CD14-positive monocyte (primary cell): ENCODE measurements around the gene KIAA0232. TPM values are rescaled to one million over a fixed set of nuclear protein-coding genes. Genes with fewer than 3 reads are reported as not detected.
"Not testable (repeated sequence)": the region's sequence is repeated elsewhere in the genome, so short reads cannot be mapped to it uniquely, and the experiment has no call there.

ENCODE experiments used
- DNase-seq, 3 donors: peaks; one replicate each; pipeline ENCODE4 v3.0.0-alpha.2; 2011 to 2022
- H2AFZ ChIP-seq: 2 replicates; pipeline ENCODE4 v1.6.0; 2012; ENCODE audit warnings: mild to moderate bottlenecking, low read depth, low read length, inconsistent platforms; ENCODE audit not compliant: insufficient read depth, poor library complexity, severe bottlenecking
- H3K27ac ChIP-seq, 2 donors: 1 replicate in 1 of 2; 2 replicates in 1 of 2; pipeline ENCODE4 v1.5.1; 2012 to 2013; ENCODE audit warnings: low read length in 2 of 2, control low read depth in 1 of 2, inconsistent platforms in 1 of 2, low read depth in 1 of 2, mild to moderate bottlenecking in 1 of 2
- H3K27me3 ChIP-seq, 2 donors: one replicate each; pipeline versions ENCODE4 v1.6.0 to v1.6.1; 2011 to 2013; ENCODE audit warnings: low read length in 2 of 2; ENCODE audit not compliant: control insufficient read depth in 2 of 2, insufficient read depth in 2 of 2
- H3K36me3 ChIP-seq, 2 donors: replicated peaks in 1 of 2; 1 replicate in 1 of 2; 2 replicates in 1 of 2; pipeline versions ENCODE4 v1.5.1 to v1.6.1; 2012 to 2013; ENCODE audit warnings: low read length in 2 of 2, control low read depth in 1 of 2, inconsistent platforms in 1 of 2, mild to moderate bottlenecking in 1 of 2; ENCODE audit not compliant: insufficient read depth in 2 of 2, control insufficient read depth in 1 of 2
- H3K4me1 ChIP-seq, 2 donors: 1 replicate in 1 of 2; 2 replicates in 1 of 2; pipeline versions ENCODE4 v1.5.1 to v1.6.1; 2012 to 2013; ENCODE audit warnings: low read length in 2 of 2, control low read depth in 1 of 2, inconsistent platforms in 1 of 2, mild to moderate bottlenecking in 1 of 2, moderate library complexity in 1 of 2; ENCODE audit not compliant: insufficient read depth in 2 of 2, control insufficient read depth in 1 of 2
- H3K4me2 ChIP-seq: replicated peaks from 2 replicates; pipeline ENCODE3; 2012; ENCODE audit warnings: low read length, moderate library complexity, mild to moderate bottlenecking; ENCODE audit not compliant: poor library complexity, severe bottlenecking; ENCODE audit errors: extremely low read depth
- H3K4me3 ChIP-seq, 3 experiments: fragments of 200-600 bp in 1 of 3; sonication (generic) in 1 of 3; replicated peaks in 1 of 3; 1 replicate in 2 of 3; 2 replicates in 1 of 3; pipeline ENCODE4 v1.5.1; 2011 to 2013; ENCODE audit warnings: low read length in 3 of 3, mild to moderate bottlenecking in 3 of 3, control low read depth in 2 of 3, low read depth in 2 of 3, inconsistent platforms in 1 of 3, moderate library complexity in 1 of 3
- H3K79me2 ChIP-seq: 2 replicates; pipeline ENCODE4 v1.6.0; 2012; ENCODE audit warnings: mild to moderate bottlenecking, control low read depth, inconsistent platforms, low read length, moderate library complexity; ENCODE audit not compliant: insufficient read depth
- H3K9ac ChIP-seq: 2 replicates; pipeline ENCODE4 v1.6.0; 2017; ENCODE audit warnings: low read length, mild to moderate bottlenecking; ENCODE audit not compliant: insufficient read depth, poor library complexity, severe bottlenecking
- H3K9me3 ChIP-seq, 2 donors: replicated peaks in 1 of 2; 1 replicate in 1 of 2; 2 replicates in 1 of 2; pipeline versions ENCODE4 v1.5.1 to v1.6.1; 2012 to 2013; ENCODE audit warnings: low read length in 2 of 2, control low read depth in 1 of 2; ENCODE audit not compliant: control insufficient read depth in 1 of 2, insufficient read depth in 1 of 2
- H4K20me1 ChIP-seq: 2 replicates; pipeline ENCODE4 v1.6.0; 2012; ENCODE audit warnings: mild to moderate bottlenecking, low read length, control low read depth, moderate library complexity; ENCODE audit not compliant: insufficient read depth
- H3K27ac Mint-ChIP-seq, 7 donors: one replicate each; pipeline ENCODE4 v1.8.0; 2020; ENCODE audit warnings: mild to moderate bottlenecking in 7 of 7, mixed read lengths in 7 of 7, moderate library complexity in 6 of 7, inconsistent platforms in 2 of 7
- H3K27me3 Mint-ChIP-seq, 3 donors: one replicate each; pipeline ENCODE4 v1.8.0; 2021 to 2022; ENCODE audit warnings: low read depth in 3 of 3, mild to moderate bottlenecking in 3 of 3, mixed read lengths in 3 of 3, moderate library complexity in 3 of 3, inconsistent platforms in 1 of 3
- H3K36me3 Mint-ChIP-seq, 2 donors: one replicate each; pipeline ENCODE4 v1.8.0; 2020; ENCODE audit warnings: mixed read lengths in 2 of 2, inconsistent platforms in 1 of 2, mild to moderate bottlenecking in 1 of 2
- H3K4me1 Mint-ChIP-seq: one replicate; pipeline ENCODE4 v1.8.0; 2020; ENCODE audit warnings: mild to moderate bottlenecking, mixed read lengths
- H3K4me3 Mint-ChIP-seq, 2 donors: one replicate each; pipeline ENCODE4 v1.8.0; 2020; ENCODE audit warnings: mild to moderate bottlenecking in 2 of 2, mixed read lengths in 2 of 2, moderate library complexity in 1 of 2
- H3K9me3 Mint-ChIP-seq, 7 donors: one replicate each; pipeline ENCODE4 v1.8.0; 2020 to 2022; ENCODE audit warnings: mixed read lengths in 7 of 7, mild to moderate bottlenecking in 6 of 7, moderate library complexity in 6 of 7, inconsistent platforms in 2 of 7
- CTCF ChIP-seq: fragments of 200-600 bp; IDR thresholded peaks from one replicate; pipeline ENCODE4 v1.8.0; 2022; ENCODE audit warnings: antibody characterized with exemption, mild to moderate bottlenecking
- WGBS: methylation state at CpG from one replicate; pipeline ENCODE4 v1.1.5; 2013; ENCODE audit warnings: missing lambda C conversion rate; ENCODE audit not compliant: insufficient coverage; 5-methylcytosine and 5-hydroxymethylcytosine counted together
- intact Hi-C, 2 donors: fragments of 100-400 bp; cut with micrococcal nuclease; formaldehyde crosslinking; loops; one replicate each; pipeline versions ENCODE4 v1.15.0 to v1.15.1; 2023
- polyA plus RNA-seq, 3 donors: library from polyadenylated mRNA; depleted of rRNA in 1 of 3; unstranded in 2 of 3; stranded (reverse) in 1 of 3; fragments of 300-500 nt in 2 of 3; fragments of >200 nt in 1 of 3; fragmentation: Illumina TruSeq in 2 of 3; gene quantifications; 1 replicate in 2 of 3; 2 replicates in 1 of 3; pipeline ENCODE4 v1.2.3, GENCODE V29; 2012 to 2021

KIAA0232 gene
- polyA plus RNA-seq, 3 donors: 12.3 to 27.3 (median 20.6) TPM

GRCh38 chr4:6794189-6794588 lies 11.7 kb downstream of the KIAA0232 start:
- H3K27me3 Mint-ChIP-seq: no peaks in the 10 kb centered on the region
- 93% methylated on average over 4 of the region's 4 CpGs for WGBS
- H3K36me3 Mint-ChIP-seq: peaks cover 26 to 44% of the 10 kb centered on the region in 2 donors
- no peak for DNase-seq
- no peak overlapping the region for H3K9ac ChIP-seq
- H3K9me3 ChIP-seq: no peaks in the 10 kb centered on the region
- H3K27ac Mint-ChIP-seq: peak overlapping the region in 4 of 7 donors; percentile 1 to 17 (median 8)
- peaks cover 34% of the 10 kb centered on the region for H3K4me1 Mint-ChIP-seq
- no peaks in the 10 kb centered on the region for H3K4me1 ChIP-seq
- peak overlapping the region in 1 of 2 donors; percentile 46 for H3K27ac ChIP-seq
- no peak overlapping the region for H3K4me2 ChIP-seq
- H4K20me1 ChIP-seq: peaks cover 100% of the 10 kb centered on the region
- H2AFZ ChIP-seq: no peak overlapping the region
- no peak overlapping the region for H3K4me3 Mint-ChIP-seq
- TF ChIP-seq CTCF: no peak
- H3K36me3 ChIP-seq: peaks cover 4 to 44% of the 10 kb centered on the region in 2 donors
- intact Hi-C loops: loop anchor here in 1 of 2 donors (5.0 kb wide), 1 partner anchor 73 kb away; no protein-coding TSS in a partner anchor
- no peaks in the 10 kb centered on the region for H3K27me3 ChIP-seq
- peaks cover 100% of the 10 kb centered on the region for H3K79me2 ChIP-seq
- H3K4me3 ChIP-seq: no peak overlapping the region
- peaks cover 0 to 3% (median 0%) of the 10 kb centered on the region in 7 donors for H3K9me3 Mint-ChIP-seq

GRCh38 chr4:6795821-6796220 lies 13.3 kb downstream of the KIAA0232 start:
- Mint-ChIP-seq H3K27ac (peak overlapping the region in 2 of 7 donors; percentile 39 to 54), H3K4me3 (no peak overlapping the region)

GRCh38 chr4:6797368-6797767 lies 14.8 kb downstream of the KIAA0232 start:
- peaks cover 100% of the 10 kb centered on the region for H4K20me1 ChIP-seq
- H3K79me2 ChIP-seq: peaks cover 100% of the 10 kb centered on the region
- H3K27me3 Mint-ChIP-seq, H3K9me3 ChIP-seq, intact Hi-C loops, H3K4me2 ChIP-seq, H3K9ac ChIP-seq, H2AFZ ChIP-seq, H3K27me3 ChIP-seq, H3K4me3 Mint-ChIP-seq, H3K27ac Mint-ChIP-seq, H3K4me3 ChIP-seq, H3K9me3 Mint-ChIP-seq, DNase-seq, H3K4me1 ChIP-seq: not testable (repeated sequence)
- 0% methylated on average over 1 of the region's 4 CpGs for WGBS
- peaks cover 38% of the 10 kb centered on the region for H3K4me1 Mint-ChIP-seq
- peaks cover 15 to 38% of the 10 kb centered on the region in 2 donors for H3K36me3 Mint-ChIP-seq
- H3K27ac ChIP-seq: peak overlapping the region in 1 of 2 donors; percentile 51
- peaks cover 4 to 39% of the 10 kb centered on the region in 2 donors for H3K36me3 ChIP-seq

More at GRCh38 chr4:6795821-6796220, 13.3 kb downstream of the KIAA0232 start:
- Histone ChIP-seq H3K27me3 (no peaks in the 10 kb centered on the region), H3K4me3 (no peak overlapping the region), H2AFZ (no peak overlapping the region), H3K4me1 (no peaks in the 10 kb centered on the region), H3K79me2 (peaks cover 100% of the 10 kb centered on the region), H4K20me1 (peaks cover 100% of the 10 kb centered on the region), H3K36me3 (peaks cover 4 to 48% of the 10 kb centered on the region in 2 donors), H3K9me3 (no peaks in the 10 kb centered on the region), H3K4me2 (no peak overlapping the region), H3K9ac (no peak overlapping the region), H3K27ac (no peak overlapping the region)
- no peak for DNase-seq
- peaks cover 26 to 43% of the 10 kb centered on the region in 2 donors for H3K36me3 Mint-ChIP-seq
- 93% methylated on average over 4 of the region's 8 CpGs for WGBS
- H3K9me3 Mint-ChIP-seq: peaks cover 0 to 3% (median 0%) of the 10 kb centered on the region in 7 donors
- peaks cover 37% of the 10 kb centered on the region for H3K4me1 Mint-ChIP-seq
- TF ChIP-seq CTCF: no peak
- H3K27me3 Mint-ChIP-seq: peaks cover 0 to 4% (median 0%) of the 10 kb centered on the region in 3 donors
- intact Hi-C loops: no loop called here
